GM19023 (cell line): ENCODE data around the gene SLC25A33.
"Not testable (repeated sequence)": the region's sequence is repeated elsewhere in the genome, so short reads cannot be mapped to it uniquely, and the experiment has no call there.

ENCODE experiments used
- ATAC-seq: cut with Tn5 transposase; IDR thresholded peaks from one replicate; pipeline ENCODE4 v1.9.1; 2021; ENCODE audit warnings: mild to moderate bottlenecking, moderate library complexity; ENCODE audit not compliant: unreplicated experiment

The SLC25A33 gene

GRCh38 chr1:9539165-9539828 lies at the start of gene SLC25A33:
SLC25A33 (plus strand) TSS chr1:9539465; CDS start chr1:9539692, 227 bp downstream.
- ATAC-seq, result peak; percentile 96

- no peak for ATAC-seq
Observed at GRCh38 chr1:9490605-9491339, 48.5 kb upstream of the SLC25A33 start.

GRCh38 chr1:9493326-9493725 lies 45.9 kb upstream of the SLC25A33 start:
- ATAC-seq, result no peak

- no peak for ATAC-seq
Observed at GRCh38 chr1:9494936-9495758, 44.1 kb upstream of the SLC25A33 start.

- ATAC-seq, result no peak
Observed at GRCh38 chr1:9495854-9496374, 43.4 kb upstream of the SLC25A33 start.

- ATAC-seq, result no peak
Observed at GRCh38 chr1:9500756-9501754, 38.2 kb upstream of the SLC25A33 start.

GRCh38 chr1:9503001-9503675 lies 36.1 kb upstream of the SLC25A33 start:
- no peak for ATAC-seq

- no peak for ATAC-seq
Observed at GRCh38 chr1:9505143-9505542, 34.1 kb upstream of the SLC25A33 start.

- no peak for ATAC-seq
Observed at GRCh38 chr1:9506901-9507300, 32.4 kb upstream of the SLC25A33 start.

GRCh38 chr1:9510130-9510529 lies 29.1 kb upstream of the SLC25A33 start:
- ATAC-seq, result no peak

- not testable (repeated sequence) for ATAC-seq
Observed at GRCh38 chr1:9515550-9515949, 23.7 kb upstream of the SLC25A33 start.

GRCh38 chr1:9518454-9518998 lies 20.7 kb upstream of the SLC25A33 start:
- ATAC-seq, result no peak

GRCh38 chr1:9520411-9520810 lies 18.9 kb upstream of the SLC25A33 start:
- no peak for ATAC-seq

- ATAC-seq, result no peak
Observed at GRCh38 chr1:9529190-9529589, 10.1 kb upstream of the SLC25A33 start.

GRCh38 chr1:9530320-9530719 lies 8.9 kb upstream of the SLC25A33 start:
- ATAC-seq, result no peak

- ATAC-seq, result no peak
Observed at GRCh38 chr1:9534953-9535352, 4.3 kb upstream of the SLC25A33 start.

- ATAC-seq, result no peak
Observed at GRCh38 chr1:9536301-9536700, 3.0 kb upstream of the SLC25A33 start.

GRCh38 chr1:9537863-9538668 lies 1.2 kb upstream of the SLC25A33 start:
- ATAC-seq, result no peak
